GM21529 (cell line): ENCODE results near the gene PTPRK.

Source experiments
- ATAC-seq: cut with Tn5 transposase; IDR thresholded peaks from one replicate; pipeline ENCODE4 v1.9.1; 2021; ENCODE audit not compliant: unreplicated experiment

Gene PTPRK

DNA sequence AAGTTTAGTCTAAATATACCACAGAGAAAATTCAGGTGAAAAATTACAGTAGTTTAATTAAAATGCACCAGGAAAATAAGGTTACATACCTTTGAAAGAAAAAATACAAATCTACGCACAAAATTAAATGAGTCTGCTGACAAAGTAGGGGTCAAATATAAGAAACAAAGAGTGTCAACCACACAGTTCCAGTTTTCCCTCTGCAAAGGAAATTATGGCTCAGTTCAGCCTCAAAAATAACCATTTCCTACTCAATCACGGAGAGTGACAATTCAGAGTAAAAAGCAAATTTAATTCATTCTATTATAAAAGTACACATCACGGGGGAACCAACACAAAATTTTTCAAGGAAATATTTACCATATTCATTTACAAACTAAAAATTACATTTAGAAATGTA lies 124.8 kb downstream of the PTPRK start:
- no peak for ATAC-seq

DNA sequence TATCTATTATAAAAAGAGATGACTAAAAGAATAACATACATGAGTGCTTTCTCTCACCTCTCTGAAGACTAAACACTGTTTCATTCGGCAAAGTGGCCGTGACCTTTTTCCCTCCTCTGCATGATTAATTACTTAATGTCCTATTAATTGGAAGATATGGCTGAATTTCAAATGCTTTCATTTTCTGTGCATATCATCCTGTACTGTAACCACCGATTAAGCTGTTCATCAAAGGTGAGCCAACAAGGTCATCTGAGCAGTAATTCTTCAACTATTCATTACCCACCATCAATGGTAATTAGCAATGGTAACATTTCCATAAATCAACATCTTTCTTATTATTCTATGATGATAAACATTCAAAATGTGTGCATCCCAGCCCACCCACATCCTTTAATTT lies 125.2 kb downstream of the PTPRK start:
- no peak for ATAC-seq

DNA sequence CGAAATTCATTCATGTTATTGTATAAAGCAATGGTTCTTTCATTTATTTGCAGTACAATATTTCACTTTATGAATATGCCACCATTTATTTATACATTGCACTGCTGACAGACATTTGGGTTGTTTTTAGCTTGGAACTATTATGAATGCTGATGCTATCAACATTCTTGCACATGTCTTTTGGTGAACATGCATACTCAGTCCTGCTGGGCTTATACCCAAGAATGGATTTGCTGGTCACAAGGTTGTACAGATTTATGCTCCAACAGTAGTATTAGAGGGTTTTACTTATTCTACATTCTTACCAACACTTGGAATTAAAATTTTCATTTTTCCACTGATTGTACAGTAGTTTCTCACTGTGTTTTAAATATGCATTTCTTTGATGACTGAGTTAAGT lies 126.2 kb downstream of the PTPRK start:
- ATAC-seq: no peak

DNA sequence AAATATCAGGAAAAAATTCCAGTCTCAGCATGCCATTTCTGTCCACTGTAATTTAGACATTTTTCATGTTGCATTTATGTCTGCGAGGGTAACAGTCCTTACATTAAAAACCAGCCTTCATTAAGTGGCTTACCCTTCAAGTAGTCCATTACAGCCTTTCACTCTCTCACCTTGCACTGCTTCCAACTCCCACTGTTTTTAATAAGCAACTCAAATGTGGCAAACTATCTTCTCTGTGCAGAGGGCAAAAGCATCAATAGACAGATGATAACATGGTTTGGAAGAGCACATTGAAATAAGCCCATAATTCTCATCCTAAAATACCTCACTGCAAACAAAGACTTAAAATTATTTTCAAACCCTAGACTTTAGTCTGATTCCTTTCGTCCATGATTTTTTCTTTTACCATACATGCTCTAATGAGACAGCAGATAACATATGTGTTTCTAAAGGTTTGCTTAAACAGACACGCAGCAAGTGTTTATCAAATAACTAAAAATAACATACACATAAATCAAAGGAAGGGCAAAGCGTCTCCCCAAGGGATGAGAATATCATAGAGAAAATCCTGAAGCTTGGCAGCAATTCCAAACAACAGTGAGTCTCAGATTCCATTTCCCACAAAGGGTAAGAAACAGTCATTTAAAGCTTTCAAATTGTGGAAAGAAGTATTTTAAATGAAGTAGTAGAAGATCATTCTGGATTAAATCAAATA lies 130.4 kb downstream of the PTPRK start:
- ATAC-seq: no peak

DNA sequence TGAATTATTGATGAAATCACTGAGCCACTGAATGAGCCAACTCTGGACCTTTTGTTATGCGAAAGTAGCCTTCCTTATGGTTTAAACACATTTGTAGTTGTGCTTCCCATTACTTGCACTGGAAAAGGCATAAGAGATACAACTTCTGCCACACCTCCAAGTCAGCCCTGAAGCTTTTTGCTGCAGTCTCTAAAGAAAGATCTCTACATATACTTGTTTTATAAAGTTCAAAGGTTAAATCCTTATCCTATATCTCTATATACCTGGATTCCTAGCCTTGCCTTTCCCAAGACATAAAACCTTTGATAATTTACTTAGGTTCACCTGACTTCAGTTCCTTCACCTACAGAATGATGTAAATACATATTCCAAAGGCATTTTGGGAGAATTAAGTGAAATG lies 132.0 kb downstream of the PTPRK start:
- no peak for ATAC-seq

DNA sequence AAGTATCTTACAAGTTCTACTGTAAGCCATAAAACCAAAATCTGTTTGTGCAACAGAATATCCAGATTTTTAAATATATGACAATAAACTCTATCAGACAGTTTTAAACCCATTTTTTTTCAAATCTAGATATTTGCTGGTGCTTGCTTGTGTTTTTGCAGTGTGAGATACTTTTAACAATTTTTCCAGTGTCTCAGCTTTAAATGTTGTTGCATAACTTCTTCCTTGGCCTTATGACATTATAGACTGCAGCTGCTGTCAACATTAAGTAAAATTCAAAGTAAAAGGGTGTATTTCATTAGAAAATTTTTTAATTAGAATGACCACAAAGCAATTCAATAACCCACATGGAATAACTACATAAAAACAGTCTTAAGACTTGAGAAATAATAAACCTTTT lies 139.5 kb downstream of the PTPRK start:
- no peak for ATAC-seq

DNA sequence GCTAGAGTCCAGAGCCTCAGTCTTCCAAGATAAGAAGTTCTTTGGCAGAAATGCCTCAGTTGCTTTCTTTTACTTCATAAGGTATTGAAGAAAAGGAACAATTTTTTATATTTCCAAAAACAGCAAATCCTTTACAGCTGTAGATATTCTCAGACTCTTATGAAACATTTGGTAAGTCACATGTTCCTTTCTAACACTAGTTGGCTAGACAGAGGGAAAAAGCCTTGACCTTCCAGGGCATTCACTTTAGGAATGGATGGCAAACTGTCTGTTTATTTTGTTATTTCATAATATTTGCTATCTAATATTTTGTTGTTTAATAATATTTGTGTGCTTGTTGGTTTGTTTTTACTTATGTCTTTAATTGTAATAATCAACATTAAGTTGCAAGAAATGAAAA lies 140.8 kb downstream of the PTPRK start:
- ATAC-seq: no peak

DNA sequence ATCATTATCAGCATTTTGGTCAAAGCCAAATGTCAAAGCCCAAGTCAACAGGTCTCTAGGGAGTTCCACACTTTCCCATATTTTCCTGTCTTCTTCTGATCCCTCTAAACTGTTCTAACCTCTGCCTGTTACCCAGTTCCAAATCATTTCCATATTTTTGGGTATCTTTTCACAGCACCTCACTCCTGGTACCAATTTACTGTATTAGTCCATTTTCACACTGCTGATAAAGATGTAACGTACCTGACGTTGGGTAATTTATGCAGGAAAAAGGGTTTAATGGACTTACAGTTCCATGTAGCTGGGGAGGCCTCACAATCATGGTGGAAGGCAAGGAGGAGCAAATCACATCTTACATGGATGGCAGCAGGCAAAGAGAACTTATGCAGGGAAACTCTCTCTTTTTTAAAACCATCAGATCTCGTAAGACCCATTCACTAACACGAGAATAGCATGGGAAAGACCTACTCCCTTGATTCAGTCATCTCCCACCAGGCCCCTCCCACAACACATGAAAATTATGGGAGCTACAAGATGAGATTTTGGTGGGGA lies 143.4 kb downstream of the PTPRK start:
- no peak for ATAC-seq

DNA sequence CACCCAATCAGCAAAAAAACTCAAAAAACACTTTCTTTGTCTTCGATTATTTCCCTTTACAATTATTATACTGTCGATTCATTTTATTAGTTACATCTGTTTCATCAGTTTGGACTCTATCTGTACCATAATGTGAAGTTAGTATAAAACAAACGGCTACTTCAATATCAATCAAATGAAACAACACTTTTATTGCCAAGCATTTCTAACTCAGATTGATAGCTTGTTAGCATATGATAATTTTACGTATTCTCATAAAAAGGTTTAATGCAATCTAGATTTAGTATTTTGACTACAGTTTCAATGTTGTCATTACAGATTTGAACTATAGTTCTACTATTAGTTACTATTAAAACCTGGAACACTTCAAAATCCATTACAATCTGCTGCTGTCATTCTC lies 149.3 kb downstream of the PTPRK start:
- ATAC-seq: no peak

DNA sequence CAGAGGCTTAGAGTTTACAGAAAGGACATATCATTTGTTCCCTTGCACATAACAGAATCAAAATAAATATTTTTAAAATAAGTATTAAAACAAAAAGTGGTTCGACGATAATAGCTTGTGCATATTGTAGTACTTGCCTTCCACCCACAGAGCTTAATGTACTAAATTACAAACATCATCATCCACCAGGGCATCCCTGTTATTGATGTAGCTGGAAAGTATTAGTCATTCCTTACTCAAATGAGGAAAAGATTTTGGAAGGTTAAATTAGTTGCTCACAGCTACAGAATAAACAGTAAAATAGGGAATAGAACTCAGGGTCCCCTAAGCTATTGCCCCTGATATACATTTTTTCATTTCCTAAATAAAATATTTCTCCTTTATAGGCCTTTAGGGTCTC lies 150.3 kb downstream of the PTPRK start:
- ATAC-seq: no peak

DNA sequence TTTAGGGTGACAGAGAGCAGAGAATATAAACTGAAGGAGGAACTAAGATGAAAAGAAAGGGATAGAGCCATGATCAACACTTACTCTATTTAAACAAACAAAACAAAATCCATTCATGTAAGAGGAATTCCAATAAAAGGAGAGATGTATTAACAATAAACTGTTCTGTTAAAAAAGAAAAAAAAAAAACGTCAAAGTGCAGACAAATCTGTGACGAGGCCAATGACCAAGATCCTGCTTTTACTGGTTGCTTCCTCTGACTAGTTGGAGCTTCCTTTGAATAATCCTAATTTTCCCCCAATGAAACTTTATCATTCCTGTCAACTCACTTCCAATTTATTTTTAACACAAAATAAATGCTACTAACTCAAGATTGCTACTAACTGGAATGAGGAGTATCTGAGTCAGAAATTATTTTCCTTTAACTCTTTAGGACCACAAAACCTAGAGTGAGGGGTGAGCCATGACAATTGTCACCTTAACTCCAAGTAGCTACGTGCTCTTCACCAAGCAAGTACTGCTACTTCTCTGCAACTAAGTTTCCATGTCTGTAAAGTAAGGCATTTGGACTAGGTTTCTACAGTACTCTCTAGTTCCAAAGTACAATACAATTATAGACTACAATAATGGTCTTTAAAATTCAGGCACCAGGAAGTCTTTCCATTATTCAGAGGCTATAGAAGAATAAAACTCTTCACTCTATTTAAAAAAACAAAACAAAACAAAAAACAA lies 152.0 kb downstream of the PTPRK start:
- no peak for ATAC-seq

DNA sequence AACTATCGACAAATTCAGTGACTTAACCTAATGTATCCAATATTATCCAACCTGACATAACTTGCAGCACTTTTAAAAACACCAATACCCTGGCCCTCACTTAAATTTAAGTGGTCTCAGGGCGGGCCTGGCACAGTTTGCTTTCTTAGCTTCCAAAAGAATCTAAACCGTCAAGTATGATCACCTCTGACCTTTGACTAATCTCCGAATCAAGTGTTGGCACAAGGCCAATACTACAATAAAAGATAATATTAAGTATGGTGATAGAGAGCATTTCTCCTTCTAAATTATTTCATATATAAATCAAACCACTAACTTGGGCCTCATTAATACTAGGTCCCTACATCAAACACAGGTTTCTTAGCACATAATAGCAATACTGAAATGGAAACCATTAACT lies 153.0 kb downstream of the PTPRK start:
- no peak for ATAC-seq

DNA sequence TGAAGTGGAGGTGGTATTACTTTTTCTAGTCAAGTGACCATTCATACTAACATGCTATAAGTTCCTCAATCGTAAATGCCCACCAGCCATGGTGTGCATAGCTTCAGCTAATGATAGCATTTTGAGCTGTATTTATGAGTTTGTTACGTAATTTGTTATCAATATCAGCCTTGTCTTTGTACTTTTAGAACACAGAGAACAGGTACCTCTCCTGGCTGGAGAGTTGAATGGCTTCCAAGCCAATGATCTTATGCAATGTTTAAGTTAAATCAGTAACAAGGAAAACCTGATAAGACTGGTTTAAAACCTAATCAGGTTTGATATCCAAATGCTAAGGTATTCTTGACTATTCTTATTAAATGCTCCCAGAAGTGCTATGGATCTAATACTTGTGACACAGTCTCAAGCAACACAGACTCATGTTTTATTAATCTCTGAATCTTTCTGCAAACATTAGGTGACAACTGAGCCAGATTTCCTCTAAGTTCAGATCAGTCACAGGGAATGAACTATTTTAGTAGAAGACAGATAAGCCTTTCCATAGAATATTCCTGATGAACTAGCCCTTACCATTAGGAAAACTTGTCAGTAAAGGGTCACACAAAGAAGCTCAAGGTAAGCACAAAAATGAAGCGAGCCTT lies 154.8 kb downstream of the PTPRK start:
- ATAC-seq: no peak

DNA sequence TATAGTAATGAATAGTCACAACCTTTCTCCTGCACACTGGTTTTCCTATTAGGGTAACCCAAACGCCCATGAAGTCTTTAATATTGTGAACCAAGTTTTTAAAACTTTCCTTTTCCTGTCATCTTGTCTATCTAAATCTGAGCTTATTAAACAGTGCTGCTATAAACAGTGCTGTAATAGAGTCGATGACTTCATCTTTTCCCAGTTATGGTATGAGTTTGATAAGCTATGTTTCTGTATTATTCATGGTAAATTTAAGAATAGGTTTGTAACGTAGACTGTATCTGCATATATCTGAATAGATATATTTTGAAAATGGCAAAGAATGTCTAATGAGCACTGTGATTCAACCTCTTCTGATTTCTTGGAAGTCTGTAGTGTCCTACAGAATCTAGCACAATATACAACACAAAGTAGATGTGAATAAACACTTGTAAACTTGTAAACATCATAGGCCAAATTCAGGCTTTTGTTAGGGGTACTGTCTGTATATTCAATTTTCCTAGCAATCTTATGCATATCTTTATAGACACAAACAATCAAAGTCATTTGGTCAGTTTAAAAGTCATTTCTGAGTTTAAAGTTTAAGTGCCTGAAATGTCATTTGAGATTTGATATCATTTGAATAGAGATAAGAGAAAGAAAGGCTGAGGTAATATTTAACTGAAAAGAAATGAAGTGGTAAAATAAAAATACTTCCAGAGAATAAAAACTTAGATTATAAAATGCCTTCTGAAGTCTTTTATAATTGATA lies 155.5 kb downstream of the PTPRK start:
- no peak for ATAC-seq

DNA sequence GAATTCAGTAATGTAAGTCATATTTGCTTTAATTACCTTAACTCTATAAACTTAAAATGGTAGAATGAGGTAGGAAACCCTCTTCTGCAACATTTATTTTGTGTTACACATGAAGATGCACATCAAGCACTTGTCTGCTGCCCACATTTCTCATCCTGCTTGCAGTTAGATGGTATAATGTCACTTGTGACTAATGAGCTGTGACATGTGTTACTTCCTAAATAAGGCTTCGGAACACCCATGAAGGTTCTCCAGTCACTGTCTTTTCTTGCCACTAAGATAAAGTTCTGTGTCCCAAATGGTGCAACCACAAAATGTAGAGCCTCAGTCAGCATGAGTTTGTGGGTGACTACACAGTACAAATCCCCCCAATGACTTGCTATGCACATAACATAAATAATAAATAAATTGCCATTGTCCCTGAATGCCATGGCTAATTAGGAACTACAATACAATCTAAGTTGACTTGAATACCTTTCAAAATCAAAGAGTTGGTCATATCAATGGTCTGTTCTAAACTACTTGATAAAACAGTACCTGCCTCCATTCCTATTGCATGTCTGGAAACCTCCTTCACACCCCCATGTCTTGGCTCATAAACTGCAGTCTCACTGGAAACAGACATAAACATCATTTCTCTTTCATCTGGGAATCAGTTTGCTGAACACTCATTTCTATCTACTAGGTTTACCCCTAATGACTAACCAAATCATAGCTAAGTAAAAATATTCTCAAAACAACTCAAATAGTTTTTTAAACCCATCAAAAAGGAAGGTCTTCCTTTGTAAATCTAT lies 157.2 kb downstream of the PTPRK start:
- no peak for ATAC-seq

DNA sequence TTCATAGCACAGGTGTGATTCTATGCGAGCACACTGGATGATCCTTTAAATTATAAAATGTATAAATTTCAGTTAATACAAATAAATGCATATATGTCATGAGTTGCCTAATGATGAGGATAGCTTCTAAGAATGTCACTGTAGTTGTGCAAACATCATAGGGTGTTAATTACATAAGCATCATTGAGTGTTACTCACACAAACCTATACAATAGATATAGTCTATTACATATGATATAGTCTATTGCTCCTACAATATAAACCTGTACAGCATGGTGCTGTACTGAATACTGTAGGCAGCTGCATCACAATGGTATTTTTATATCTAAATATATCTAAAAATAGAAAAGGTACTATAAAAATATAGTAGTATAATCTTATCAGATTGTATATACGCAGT lies 159.0 kb downstream of the PTPRK start:
- ATAC-seq: no peak

DNA sequence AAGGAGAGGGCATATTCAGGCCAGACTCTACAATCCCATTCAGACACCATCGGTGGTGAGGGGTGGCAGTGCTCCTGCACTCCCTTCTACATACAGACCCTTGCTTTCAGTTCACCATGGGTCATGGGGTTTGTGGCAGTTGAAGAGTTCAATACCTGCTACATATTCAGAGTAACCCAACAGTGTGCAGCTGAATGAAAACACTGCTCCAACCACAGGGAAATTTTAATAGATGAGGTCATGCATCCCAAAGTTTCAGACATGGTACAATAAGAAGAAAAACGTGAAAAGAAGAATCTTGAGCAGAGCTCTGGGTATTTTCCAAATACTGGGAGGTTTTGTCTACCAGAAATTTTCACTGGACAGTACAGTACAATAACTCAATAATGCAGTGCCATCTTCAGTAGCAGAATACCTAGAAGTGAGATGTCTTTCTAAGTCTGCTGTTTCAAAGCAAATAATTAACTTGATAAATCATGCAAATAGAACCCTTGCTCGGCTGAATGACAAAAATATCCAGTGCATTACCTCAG lies 162.1 kb downstream of the PTPRK start:
- no peak for ATAC-seq

DNA sequence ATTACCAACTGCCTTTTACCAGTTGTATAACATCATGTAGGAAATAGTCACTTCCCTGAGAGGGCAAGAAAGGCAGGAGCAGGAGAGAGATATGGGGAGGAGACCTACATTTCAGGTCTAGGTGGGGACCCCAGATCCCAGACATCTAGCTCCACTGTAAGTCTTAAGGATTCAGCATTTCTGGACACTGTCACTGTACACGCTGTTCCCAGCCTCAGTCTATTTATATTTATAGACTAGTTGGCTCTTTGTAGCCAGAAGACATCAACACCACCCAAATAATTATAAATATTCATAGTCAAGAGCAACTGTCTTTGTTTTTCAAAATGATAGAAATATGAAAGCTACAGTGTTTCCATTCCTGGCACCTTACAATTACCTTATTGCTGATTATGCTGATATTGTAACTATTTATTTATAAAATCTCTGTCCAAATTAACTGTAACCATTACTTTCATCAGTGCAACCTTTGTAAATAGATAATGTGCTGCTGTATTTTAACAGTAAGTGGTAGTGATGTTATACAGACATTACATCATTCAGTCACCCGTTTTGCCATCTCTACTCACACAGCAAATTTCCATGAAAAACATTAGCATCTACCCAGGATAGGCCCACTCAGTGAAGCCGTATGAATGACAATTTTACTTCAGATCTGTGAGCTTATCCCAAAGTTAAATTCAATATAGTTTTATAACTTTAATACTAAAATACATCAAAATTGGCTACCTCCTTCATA lies 162.8 kb downstream of the PTPRK start:
- no peak for ATAC-seq

DNA sequence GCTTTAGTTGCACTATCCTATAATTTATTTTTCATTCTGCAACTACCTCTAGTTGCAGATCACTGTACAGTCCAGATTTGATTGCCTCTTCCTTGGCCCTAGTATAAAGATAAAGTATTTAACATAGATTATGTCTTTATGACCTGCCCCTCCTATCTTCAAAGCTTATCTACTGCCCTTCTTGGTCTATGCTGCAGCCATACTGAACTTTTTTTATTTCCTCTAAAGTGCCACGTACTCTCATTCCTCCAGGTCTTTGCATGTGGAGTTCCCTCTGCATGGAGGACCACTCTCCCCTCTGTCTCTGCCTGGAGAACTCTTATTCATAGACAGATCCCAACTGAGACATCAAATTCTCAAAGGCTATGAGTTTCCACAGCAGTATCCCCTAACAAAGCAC lies 168.0 kb downstream of the PTPRK start:
- no peak for ATAC-seq

DNA sequence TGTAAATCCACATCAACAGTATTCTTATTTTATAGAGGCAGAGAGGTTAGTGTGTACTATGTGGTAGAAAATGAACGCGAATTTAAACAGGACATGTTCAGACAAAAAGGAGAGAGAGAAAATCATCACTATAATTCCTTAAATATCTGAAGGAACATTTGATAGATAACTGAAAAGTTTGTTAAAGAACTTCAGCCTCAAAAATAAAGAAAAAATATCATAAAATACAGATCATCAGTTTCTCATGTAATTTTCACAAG lies 169.2 kb downstream of the PTPRK start:
- ATAC-seq: no peak
